ENCODE results near the gene CLCF1. TPM values are rescaled to one million over a fixed set of nuclear protein-coding genes. Genes with fewer than 3 reads are reported as not detected.
A peak's percentile ranks its signal among the peaks of the same experiment; 100 is the strongest.

Gene CLCF1
- total and polyA plus RNA-seq, 8 donors = 2.6 to 69.2 (median 5.4) TPM; not detected in 1

- intact Hi-C loops (cut with DNase I; ENCODE audit: low total_unique reads) = no loop called here
- no peak for TF ChIP-seq EP300 (IDR thresholded peaks at IDR 0.05)
- TF ChIP-seq POLR2AphosphoS5 (IDR thresholded peaks at IDR 0.05) = no peak
- TF ChIP-seq CTCF (IDR thresholded peaks at IDR 0.05) = no peak
- TF ChIP-seq POLR2A (IDR thresholded peaks at IDR 0.05) = no peak
- WGBS, 5 donors = 29 to 52% (median 37%) methylated on average over 7 of the region's 7 CpGs
- H3K4me3 ChIP-seq = no peak overlapping the region
- no peak overlapping the region for H3K27ac ChIP-seq
- H3K9me3 ChIP-seq = no peaks in the 10 kb centered on the region
- H3K36me3 ChIP-seq = no peaks in the 10 kb centered on the region
- no peak for DNase-seq
- peaks cover 22 to 68% (median 48%) of the 10 kb centered on the region in 4 donors for H3K4me1 ChIP-seq
- peaks cover 0 to 82% (median 0%) of the 10 kb centered on the region in 3 donors for H3K27me3 ChIP-seq
Measured at GRCh38 chr11:67411785-67412152, 38.4 kb upstream of the CLCF1 start.

GRCh38 chr11:67410984-67411784 is 37.8 kb upstream of the CLCF1 start:
- no peak overlapping the region for H3K4me3 ChIP-seq
- intact Hi-C loops (cut with DNase I; ENCODE audit: low total_unique reads) = no loop called here

GRCh38 chr11:67410369-67410831 is 37.0 kb upstream of the CLCF1 start:
- no peak for DNase-seq
- Histone ChIP-seq H3K36me3 (no peaks in the 10 kb centered on the region), H3K27ac (peak overlapping the region in 1 of 5 donors; percentile 66), H3K4me3 (no peak overlapping the region), H3K4me1 (peaks cover 9 to 54% (median 39%) of the 10 kb centered on the region in 4 donors), H3K9me3 (no peaks in the 10 kb centered on the region), H3K27me3 (peaks cover 0 to 87% (median 0%) of the 10 kb centered on the region in 3 donors)
- 54 to 72% (median 63%) methylated on average over 6 to 15 of the region's 15 CpGs for WGBS, 5 donors
- TF ChIP-seq POLR2A (IDR thresholded peaks at IDR 0.05) (no peak), POLR2AphosphoS5 (IDR thresholded peaks at IDR 0.05) (no peak), EP300 (IDR thresholded peaks at IDR 0.05) (no peak), CTCF (IDR thresholded peaks at IDR 0.05) (no peak)
- intact Hi-C loops (cut with DNase I; ENCODE audit: low total_unique reads) = no loop called here

More at GRCh38 chr11:67410984-67411784, 37.8 kb upstream of the CLCF1 start:
- 72 to 83% (median 76%) methylated on average over 10 to 17 of the region's 17 CpGs for WGBS, 5 donors
- H3K36me3 ChIP-seq = no peaks in the 10 kb centered on the region
- H3K9me3 ChIP-seq = no peaks in the 10 kb centered on the region
- TF ChIP-seq POLR2A (IDR thresholded peaks at IDR 0.05) = no peak
- no peak for TF ChIP-seq EP300 (IDR thresholded peaks at IDR 0.05)
- TF ChIP-seq CTCF (IDR thresholded peaks at IDR 0.05) = no peak
- TF ChIP-seq POLR2AphosphoS5 (IDR thresholded peaks at IDR 0.05) = no peak
- no peak for DNase-seq
- no peak overlapping the region for H3K27ac ChIP-seq
- peaks cover 0 to 87% (median 0%) of the 10 kb centered on the region in 3 donors for H3K27me3 ChIP-seq
- peaks cover 17 to 62% (median 44%) of the 10 kb centered on the region in 4 donors for H3K4me1 ChIP-seq

GRCh38 chr11:67409781-67410368 is 36.5 kb upstream of the CLCF1 start:
- intact Hi-C loops (cut with DNase I; ENCODE audit: low total_unique reads) = no loop called here
- peaks cover 0 to 87% (median 0%) of the 10 kb centered on the region in 3 donors for H3K27me3 ChIP-seq
- peak overlapping the region in 1 of 4 donors; percentile 9 for H3K4me3 ChIP-seq
- no peak for TF ChIP-seq CTCF (IDR thresholded peaks at IDR 0.05)
- no peak for TF ChIP-seq POLR2AphosphoS5 (IDR thresholded peaks at IDR 0.05)
- no peak for TF ChIP-seq EP300 (IDR thresholded peaks at IDR 0.05)
- no peak for TF ChIP-seq POLR2A (IDR thresholded peaks at IDR 0.05)
- H3K36me3 ChIP-seq = no peaks in the 10 kb centered on the region
- peak overlapping the region in 4 of 5 donors; percentile 26 to 66 (median 46) for H3K27ac ChIP-seq
- peaks cover 3 to 49% (median 34%) of the 10 kb centered on the region in 4 donors for H3K4me1 ChIP-seq
- 25 to 38% (median 36%) methylated on average over 9 to 13 of the region's 13 CpGs for WGBS, 5 donors
- peak; percentile 71 to 83 for DNase-seq
- no peaks in the 10 kb centered on the region for H3K9me3 ChIP-seq

Measured in stomach (tissue), 9 donors.